Measurements from ENCODE around the gene TNFRSF6B. TPM values are rescaled to one million over a fixed set of nuclear protein-coding genes. Genes with fewer than 3 reads are reported as not detected.

The TNFRSF6B gene
- total RNA-seq, 1 donor from 2014 or later = not detected

DNA sequence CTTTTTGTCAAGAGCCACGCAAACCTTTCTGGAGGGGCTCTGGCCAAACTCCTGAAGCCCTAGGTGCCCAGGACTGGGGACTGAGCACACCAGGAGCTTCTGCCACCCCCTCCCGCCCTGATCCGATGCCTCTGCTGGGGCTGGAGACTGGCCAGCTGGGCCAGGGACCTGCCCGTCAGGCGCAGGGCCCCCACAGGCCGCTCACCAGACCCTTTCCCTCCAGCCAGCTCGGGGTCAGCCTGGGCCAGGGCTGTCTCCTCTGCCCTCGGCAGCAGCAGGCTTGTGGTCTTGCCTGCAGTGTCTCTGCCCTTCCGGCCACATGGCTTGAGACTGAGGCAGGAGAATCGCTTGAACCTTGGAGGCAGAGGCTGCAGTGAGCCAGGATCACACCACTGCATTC, 23.8 kb upstream of the TNFRSF6B start:
- Mint-ChIP-seq H3K27ac (ENCODE audit: unreplicated experiment) (no peak overlapping the region), H3K27me3 (ENCODE audit: low read depth) (no peaks in the 10 kb centered on the region), H3K4me3 (no peak overlapping the region), H3K36me3 (ENCODE audit: low read depth) (peaks cover 6% of the 10 kb centered on the region), H3K9me3 (no peaks in the 10 kb centered on the region), H3K4me1 (no peaks in the 10 kb centered on the region)
- no peak for DNase-seq (ENCODE audit: low read depth, low spot score)
- TF ChIP-seq, protein P1, sequence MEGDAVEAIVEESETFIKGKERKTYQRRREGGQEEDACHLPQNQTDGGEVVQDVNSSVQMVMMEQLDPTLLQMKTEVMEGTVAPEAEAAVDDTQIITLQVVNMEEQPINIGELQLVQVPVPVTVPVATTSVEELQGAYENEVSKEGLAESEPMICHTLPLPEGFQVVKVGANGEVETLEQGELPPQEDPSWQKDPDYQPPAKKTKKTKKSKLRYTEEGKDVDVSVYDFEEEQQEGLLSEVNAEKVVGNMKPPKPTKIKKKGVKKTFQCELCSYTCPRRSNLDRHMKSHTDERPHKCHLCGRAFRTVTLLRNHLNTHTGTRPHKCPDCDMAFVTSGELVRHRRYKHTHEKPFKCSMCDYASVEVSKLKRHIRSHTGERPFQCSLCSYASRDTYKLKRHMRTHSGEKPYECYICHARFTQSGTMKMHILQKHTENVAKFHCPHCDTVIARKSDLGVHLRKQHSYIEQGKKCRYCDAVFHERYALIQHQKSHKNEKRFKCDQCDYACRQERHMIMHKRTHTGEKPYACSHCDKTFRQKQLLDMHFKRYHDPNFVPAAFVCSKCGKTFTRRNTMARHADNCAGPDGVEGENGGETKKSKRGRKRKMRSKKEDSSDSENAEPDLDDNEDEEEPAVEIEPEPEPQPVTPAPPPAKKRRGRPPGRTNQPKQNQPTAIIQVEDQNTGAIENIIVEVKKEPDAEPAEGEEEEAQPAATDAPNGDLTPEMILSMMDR (conservative IDR thresholded peaks at IDR 0.05) = no peak

DNA sequence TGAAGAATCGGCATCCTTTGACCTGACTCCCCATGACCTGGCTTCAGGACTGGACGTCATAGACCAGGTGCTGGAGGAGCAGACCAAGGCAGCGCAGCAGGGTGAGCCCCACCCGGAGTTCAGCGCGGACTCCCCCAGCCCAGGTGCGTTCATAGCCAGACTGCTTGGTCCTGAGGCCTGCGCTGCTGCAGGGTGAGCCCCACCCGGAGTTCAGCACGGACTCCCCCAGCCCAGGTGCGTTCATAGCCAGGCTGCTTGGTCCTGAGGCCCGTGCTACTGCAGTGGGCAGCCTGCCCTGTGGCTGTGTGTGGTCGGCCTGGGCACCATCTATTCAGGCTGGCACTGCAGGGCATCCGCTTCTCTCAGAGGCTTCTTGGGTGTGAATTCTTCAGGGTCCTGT, 22.5 kb upstream of the TNFRSF6B start:
- no peak overlapping the region for H3K4me3 Mint-ChIP-seq
- no peaks in the 10 kb centered on the region for H3K27me3 Mint-ChIP-seq (ENCODE audit: low read depth)
- H3K27ac Mint-ChIP-seq (ENCODE audit: unreplicated experiment) = peak overlapping the region; percentile 35
- no peaks in the 10 kb centered on the region for H3K4me1 Mint-ChIP-seq
- TF ChIP-seq, protein P1 (conservative IDR thresholded peaks at IDR 0.05) = no peak
- H3K9me3 Mint-ChIP-seq = no peaks in the 10 kb centered on the region
- peaks cover 12% of the 10 kb centered on the region for H3K36me3 Mint-ChIP-seq (ENCODE audit: low read depth)
- DNase-seq (ENCODE audit: low read depth, low spot score) = no peak

DNA sequence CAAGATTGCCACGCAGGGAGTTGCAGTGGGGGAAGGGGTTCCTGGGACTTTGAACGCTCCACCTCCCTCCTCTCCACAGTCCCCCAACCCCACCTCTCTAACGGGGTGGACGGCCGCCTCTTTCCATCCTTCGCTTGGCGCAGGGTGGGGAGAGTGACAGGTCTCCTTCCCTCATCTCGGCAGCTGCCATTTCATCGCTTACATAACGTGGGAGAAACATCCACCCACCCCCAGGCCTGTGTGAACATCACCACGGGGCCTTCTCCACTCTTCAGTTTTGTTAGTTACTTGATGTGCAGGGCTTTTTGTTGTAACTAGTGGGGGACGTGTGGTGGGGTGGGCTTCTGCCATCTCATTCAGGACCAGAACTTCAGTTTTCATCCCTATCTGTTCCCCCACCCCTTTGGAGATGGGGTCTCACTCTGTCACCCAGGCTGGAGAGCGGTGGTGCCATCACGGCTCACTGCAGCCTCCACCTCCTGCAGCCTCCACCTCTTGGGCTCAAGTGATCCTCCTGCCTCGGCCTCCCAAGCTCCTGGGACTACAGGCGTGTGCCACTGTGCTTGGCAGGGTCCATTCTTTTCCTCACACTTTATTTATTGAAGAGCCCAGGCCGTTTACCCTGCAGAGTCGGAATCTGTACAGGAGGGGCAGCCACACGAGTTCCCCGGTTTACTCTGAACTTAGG, 20.6 kb upstream of the TNFRSF6B start:
- TF ChIP-seq, protein P1 (conservative IDR thresholded peaks at IDR 0.05) = no peak
- no peaks in the 10 kb centered on the region for H3K27me3 Mint-ChIP-seq (ENCODE audit: low read depth)
- no peak overlapping the region for H3K27ac Mint-ChIP-seq (ENCODE audit: unreplicated experiment)
- DNase-seq (ENCODE audit: low read depth, low spot score) = no peak
- no peaks in the 10 kb centered on the region for H3K9me3 Mint-ChIP-seq
- H3K4me1 Mint-ChIP-seq = no peaks in the 10 kb centered on the region
- H3K36me3 Mint-ChIP-seq (ENCODE audit: low read depth) = peaks cover 8% of the 10 kb centered on the region
- no peak overlapping the region for H3K4me3 Mint-ChIP-seq

DNA sequence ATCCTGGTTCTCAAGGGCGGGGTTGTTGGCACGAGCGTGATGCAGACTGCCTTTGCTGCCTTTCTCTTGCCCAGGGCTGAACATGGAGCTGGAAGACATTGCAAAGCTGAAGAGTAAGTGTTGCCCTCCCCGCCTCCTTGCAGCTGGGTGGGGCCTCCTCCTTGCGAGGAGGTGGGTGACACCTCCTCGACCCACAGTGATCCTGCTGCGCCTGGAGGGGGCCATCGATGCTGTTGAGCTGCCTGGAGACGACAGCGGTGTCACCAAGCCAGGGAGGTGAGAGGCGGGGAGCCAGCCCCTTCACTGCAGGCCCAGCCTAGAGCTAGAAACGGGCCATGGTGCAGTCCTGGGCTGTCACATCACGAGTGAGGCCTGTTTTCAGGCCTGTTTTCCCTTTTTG, 18.4 kb upstream of the TNFRSF6B start:
- Mint-ChIP-seq H3K27ac (ENCODE audit: unreplicated experiment) (no peak overlapping the region), H3K4me3 (no peak overlapping the region), H3K9me3 (no peaks in the 10 kb centered on the region), H3K4me1 (no peaks in the 10 kb centered on the region), H3K36me3 (ENCODE audit: low read depth) (peaks cover 8% of the 10 kb centered on the region), H3K27me3 (ENCODE audit: low read depth) (no peaks in the 10 kb centered on the region)
- TF ChIP-seq, protein P1 (conservative IDR thresholded peaks at IDR 0.05) = no peak
- DNase-seq (ENCODE audit: low read depth, low spot score) = no peak

DNA sequence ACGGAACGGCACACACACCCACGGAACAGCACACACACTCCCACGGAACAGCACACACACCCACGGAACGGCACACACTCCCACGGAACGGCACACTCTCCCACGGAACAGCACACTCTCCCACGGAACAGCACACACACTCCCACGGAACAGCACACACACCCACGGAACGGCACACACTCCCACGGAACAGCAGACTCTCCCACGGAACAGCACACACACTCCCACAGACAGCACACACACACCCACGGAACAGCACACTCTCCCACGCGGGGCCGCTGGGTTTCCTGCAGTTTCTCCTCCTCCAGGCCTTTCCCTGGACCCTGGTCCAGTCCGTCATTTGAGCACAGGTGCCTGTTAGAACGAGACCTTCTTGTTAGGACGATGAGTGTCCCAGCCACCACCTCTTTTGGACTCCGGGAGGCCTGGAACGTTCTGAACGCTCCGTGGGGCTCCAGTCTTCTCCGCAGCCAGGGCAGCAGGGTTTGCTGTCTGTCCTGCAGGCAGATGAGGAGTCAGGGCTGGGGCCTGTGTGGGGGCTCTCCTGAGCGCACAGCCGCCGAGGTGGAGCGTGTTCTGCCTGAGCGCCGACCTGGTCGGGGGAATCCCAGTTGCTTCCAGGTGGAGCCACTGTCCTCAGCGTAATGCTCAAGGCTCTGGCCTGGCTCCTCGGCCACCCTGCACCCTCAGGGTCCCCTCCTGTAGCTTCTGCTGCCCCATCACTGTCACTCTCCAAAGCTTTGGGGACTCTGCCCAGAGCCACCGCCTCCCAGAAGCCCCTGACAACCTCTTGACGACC, 17.6 kb upstream of the TNFRSF6B start:
- TF ChIP-seq, protein P1 (conservative IDR thresholded peaks at IDR 0.05) = no peak
- DNase-seq (ENCODE audit: low read depth, low spot score) = no peak
- Mint-ChIP-seq H3K27ac (ENCODE audit: unreplicated experiment) (no peak overlapping the region), H3K27me3 (ENCODE audit: low read depth) (no peaks in the 10 kb centered on the region), H3K4me3 (no peak overlapping the region), H3K36me3 (ENCODE audit: low read depth) (peaks cover 8% of the 10 kb centered on the region), H3K4me1 (peaks cover 5% of the 10 kb centered on the region), H3K9me3 (no peaks in the 10 kb centered on the region)

Measured in neural crest cell (in vitro differentiated cells).